Measurements from ENCODE around the gene ENGASE. TPM values are rescaled to one million over a fixed set of nuclear protein-coding genes. Genes with fewer than 3 reads are reported as not detected.

ENGASE gene
- total RNA-seq, 1 experiment from 2014 or later, result 34.5 TPM

DNA sequence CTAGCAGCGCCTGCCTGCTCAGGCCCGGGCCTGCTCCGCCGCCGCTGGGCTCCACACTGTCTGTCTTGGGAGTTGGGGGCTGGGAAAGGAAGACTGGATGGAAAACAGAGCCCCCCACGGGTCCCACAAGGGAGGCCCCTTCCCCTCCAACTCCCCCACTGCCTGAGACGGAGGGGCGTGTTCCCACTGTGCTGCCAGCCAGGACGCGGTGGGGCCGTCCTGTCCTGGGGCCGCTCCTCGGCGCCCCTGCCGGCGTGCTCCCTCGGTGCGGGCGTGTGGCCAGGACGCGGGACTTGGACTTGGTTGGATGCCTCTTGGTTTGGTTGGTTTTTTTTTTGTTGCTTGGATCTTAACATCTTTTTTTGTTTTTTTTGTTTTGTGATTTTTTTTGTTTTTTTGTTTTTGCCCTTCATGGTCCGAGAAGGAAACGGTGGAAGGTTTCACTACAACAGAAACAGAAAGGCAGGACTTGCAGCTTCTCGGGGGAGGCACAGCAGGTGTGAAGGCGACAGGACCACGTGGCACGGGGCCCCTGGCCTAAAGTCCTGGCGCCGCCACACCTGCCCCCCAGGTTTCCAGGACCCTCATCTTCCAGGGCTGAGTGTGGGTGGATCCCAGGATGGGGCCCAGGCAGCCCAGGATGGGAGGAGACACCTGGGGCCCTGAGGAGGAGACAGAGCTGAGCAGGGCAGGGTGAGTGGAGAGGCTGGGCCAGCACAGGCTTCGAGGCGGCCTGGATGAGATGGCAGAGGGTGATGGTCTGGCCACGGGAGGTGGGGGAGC is 16.0 kb downstream of the ENGASE start:
- DNase-seq (ENCODE audit: unreplicated experiment), result no peak
- H3K36me3 Mint-ChIP-seq (ENCODE audit: insufficient read depth, unreplicated experiment), result peaks cover 10% of the 10 kb centered on the region
- H3K27me3 Mint-ChIP-seq (ENCODE audit: insufficient read depth, unreplicated experiment), result peaks cover 14% of the 10 kb centered on the region
- ChIA-PET CTCF (interaction anchor here (19.7 kb wide), 1 partner anchor 301 kb away, joined by 273 read pairs; no protein-coding TSS in a partner anchor), POLR2A (interaction anchor here (1.0 to 1.3 kb wide), 2 partner anchors 17 to 303 kb away, joined by 3 to 4 read pairs; no protein-coding TSS in a partner anchor)
- TF ChIP-seq, protein P1, sequence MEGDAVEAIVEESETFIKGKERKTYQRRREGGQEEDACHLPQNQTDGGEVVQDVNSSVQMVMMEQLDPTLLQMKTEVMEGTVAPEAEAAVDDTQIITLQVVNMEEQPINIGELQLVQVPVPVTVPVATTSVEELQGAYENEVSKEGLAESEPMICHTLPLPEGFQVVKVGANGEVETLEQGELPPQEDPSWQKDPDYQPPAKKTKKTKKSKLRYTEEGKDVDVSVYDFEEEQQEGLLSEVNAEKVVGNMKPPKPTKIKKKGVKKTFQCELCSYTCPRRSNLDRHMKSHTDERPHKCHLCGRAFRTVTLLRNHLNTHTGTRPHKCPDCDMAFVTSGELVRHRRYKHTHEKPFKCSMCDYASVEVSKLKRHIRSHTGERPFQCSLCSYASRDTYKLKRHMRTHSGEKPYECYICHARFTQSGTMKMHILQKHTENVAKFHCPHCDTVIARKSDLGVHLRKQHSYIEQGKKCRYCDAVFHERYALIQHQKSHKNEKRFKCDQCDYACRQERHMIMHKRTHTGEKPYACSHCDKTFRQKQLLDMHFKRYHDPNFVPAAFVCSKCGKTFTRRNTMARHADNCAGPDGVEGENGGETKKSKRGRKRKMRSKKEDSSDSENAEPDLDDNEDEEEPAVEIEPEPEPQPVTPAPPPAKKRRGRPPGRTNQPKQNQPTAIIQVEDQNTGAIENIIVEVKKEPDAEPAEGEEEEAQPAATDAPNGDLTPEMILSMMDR (IDR thresholded peaks at IDR 0.05; ENCODE audit: unreplicated experiment), result no peak
- H3K4me3 Mint-ChIP-seq (ENCODE audit: unreplicated experiment), result no peak overlapping the region
- no peaks in the 10 kb centered on the region for H3K9me3 Mint-ChIP-seq (ENCODE audit: unreplicated experiment)
- intact Hi-C loops (cut with micrococcal nuclease), result no loop called here
- BruUV-seq (replicated peaks), result no TSS peak
- peak overlapping the region; percentile 57 for H3K27ac Mint-ChIP-seq (ENCODE audit: low read depth, unreplicated experiment)
- no peaks in the 10 kb centered on the region for H3K4me1 Mint-ChIP-seq (ENCODE audit: insufficient read depth, unreplicated experiment)

DNA sequence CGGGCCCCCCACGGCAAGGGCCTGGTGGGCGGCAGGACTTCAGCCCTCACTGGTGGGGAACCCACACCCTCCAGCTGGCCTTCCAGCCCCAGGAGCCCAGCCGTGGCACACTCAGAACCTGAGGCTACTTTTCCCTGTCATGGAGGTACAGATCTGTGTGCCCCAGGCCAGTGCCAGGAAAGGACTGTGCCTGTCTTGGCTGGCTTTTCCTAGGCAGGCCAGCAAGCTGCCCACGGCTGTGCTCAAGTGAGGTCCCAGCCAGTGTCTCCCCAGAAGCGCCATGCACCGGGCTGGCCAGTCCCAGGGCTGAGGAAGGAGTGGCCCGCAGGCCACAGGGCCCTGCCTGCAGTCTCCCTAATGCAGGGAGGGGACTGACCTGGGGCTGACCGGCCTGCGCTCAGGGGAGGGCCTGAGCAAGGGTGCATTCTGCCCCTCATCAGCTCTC is 16.6 kb downstream of the ENGASE start:
- ChIA-PET CTCF (interaction anchor here (19.7 kb wide), 1 partner anchor 300 kb away, joined by 273 read pairs; no protein-coding TSS in a partner anchor), POLR2A (no interaction called here)
- Mint-ChIP-seq H3K9me3 (ENCODE audit: unreplicated experiment) (no peaks in the 10 kb centered on the region), H3K4me3 (ENCODE audit: unreplicated experiment) (no peak overlapping the region), H3K36me3 (ENCODE audit: insufficient read depth, unreplicated experiment) (peaks cover 4% of the 10 kb centered on the region), H3K27me3 (ENCODE audit: insufficient read depth, unreplicated experiment) (peaks cover 14% of the 10 kb centered on the region), H3K4me1 (ENCODE audit: insufficient read depth, unreplicated experiment) (no peaks in the 10 kb centered on the region), H3K27ac (ENCODE audit: low read depth, unreplicated experiment) (no peak overlapping the region)
- DNase-seq (ENCODE audit: unreplicated experiment), result no peak
- intact Hi-C loops (cut with micrococcal nuclease), result no loop called here
- no TSS peak for BruUV-seq (replicated peaks)
- TF ChIP-seq, protein P1 (IDR thresholded peaks at IDR 0.05; ENCODE audit: unreplicated experiment), result no peak

DNA sequence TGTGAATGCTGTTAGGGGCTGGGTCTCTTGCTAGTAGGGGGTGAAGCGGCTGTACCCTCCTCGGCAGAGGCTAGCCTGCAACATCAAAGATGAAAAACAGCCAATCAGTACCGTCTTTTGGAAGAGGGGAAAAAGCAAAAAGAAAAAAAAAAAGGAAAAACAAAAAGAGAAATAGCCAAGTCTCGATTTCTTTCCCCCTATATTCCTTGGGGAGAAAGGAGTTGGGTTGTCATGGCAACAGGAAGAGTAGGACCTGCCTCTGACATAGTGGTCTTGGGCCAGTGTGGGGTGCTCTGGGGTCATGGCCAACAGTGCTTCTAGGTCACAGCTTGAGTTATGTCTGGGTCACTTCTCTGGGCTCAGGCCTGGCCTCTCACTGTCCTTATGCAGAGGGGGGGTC is 17.9 kb downstream of the ENGASE start:
- Mint-ChIP-seq H3K27ac (ENCODE audit: low read depth, unreplicated experiment) (no peak overlapping the region), H3K4me3 (ENCODE audit: unreplicated experiment) (no peak overlapping the region), H3K4me1 (ENCODE audit: insufficient read depth, unreplicated experiment) (no peaks in the 10 kb centered on the region), H3K36me3 (ENCODE audit: insufficient read depth, unreplicated experiment) (no peaks in the 10 kb centered on the region), H3K9me3 (ENCODE audit: unreplicated experiment) (no peaks in the 10 kb centered on the region), H3K27me3 (ENCODE audit: insufficient read depth, unreplicated experiment) (peaks cover 17% of the 10 kb centered on the region)
- intact Hi-C loops (cut with micrococcal nuclease), result no loop called here
- no TSS peak for BruUV-seq (replicated peaks)
- DNase-seq (ENCODE audit: unreplicated experiment), result no peak
- ChIA-PET CTCF (interaction anchor here (1.0 to 19.7 kb wide), 3 partner anchors 96 to 308 kb away, joined by 3 to 273 read pairs (median 9); no protein-coding TSS in a partner anchor), POLR2A (no interaction called here)
- TF ChIP-seq, protein P1 (IDR thresholded peaks at IDR 0.05; ENCODE audit: unreplicated experiment), result no peak

DNA sequence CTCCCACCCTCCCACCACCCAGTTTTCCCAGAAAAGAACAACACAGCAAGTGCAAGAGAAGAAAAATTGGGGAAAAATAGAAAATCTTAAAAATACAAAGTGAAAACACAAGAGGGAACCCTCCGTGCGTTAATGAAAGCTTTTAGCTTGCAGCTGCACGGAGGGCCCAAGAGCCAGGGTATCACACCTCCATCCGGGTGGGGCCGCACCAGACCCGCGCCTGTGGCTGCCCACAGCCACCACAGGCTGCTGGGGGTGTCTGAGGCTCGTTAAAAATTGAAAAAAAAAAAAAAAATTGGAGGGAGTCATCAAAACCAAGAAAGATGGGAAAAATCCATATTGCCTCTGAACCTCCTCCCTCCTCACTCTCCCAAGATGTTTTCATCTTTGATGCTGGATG is 18.6 kb downstream of the ENGASE start:
- no peaks in the 10 kb centered on the region for H3K4me1 Mint-ChIP-seq (ENCODE audit: insufficient read depth, unreplicated experiment)
- no peak overlapping the region for H3K27ac Mint-ChIP-seq (ENCODE audit: low read depth, unreplicated experiment)
- POLR2A ChIA-PET, result no interaction called here
- no peak for DNase-seq (ENCODE audit: unreplicated experiment)
- intact Hi-C loops (cut with micrococcal nuclease), result no loop called here
- CTCF ChIA-PET, result interaction anchor here (0.7 to 19.7 kb wide), 4 partner anchors 95 to 309 kb away, joined by 3 to 273 read pairs (median 6); no protein-coding TSS in a partner anchor
- no peak overlapping the region for H3K4me3 Mint-ChIP-seq (ENCODE audit: unreplicated experiment)
- no peaks in the 10 kb centered on the region for H3K9me3 Mint-ChIP-seq (ENCODE audit: unreplicated experiment)
- TF ChIP-seq, protein P1 (IDR thresholded peaks at IDR 0.05; ENCODE audit: unreplicated experiment), result no peak
- no peaks in the 10 kb centered on the region for H3K36me3 Mint-ChIP-seq (ENCODE audit: insufficient read depth, unreplicated experiment)
- peaks cover 24% of the 10 kb centered on the region for H3K27me3 Mint-ChIP-seq (ENCODE audit: insufficient read depth, unreplicated experiment)
- BruUV-seq (replicated peaks), result no TSS peak

Data from MCF 10A (cell line).